GM19043 (cell line): ENCODE measurements around the gene ANP32A.
"Not testable (repeated sequence)": the region's sequence is repeated elsewhere in the genome, so short reads cannot be mapped to it uniquely, and the experiment has no call there.

Experiments used
- ATAC-seq: cut with Tn5 transposase; IDR thresholded peaks from one replicate; pipeline ENCODE4 v1.9.1; 2021; ENCODE audit warnings: low read depth; ENCODE audit not compliant: unreplicated experiment

ANP32A gene

GRCh38 chr15:68759982-68760579 lies 60.6 kb downstream of the ANP32A start:
- ATAC-seq: not testable (repeated sequence)

GRCh38 chr15:68755731-68756130 lies 65.0 kb downstream of the ANP32A start:
- no peak for ATAC-seq

- no peak for ATAC-seq
Measured at GRCh38 chr15:68751622-68752021, 69.1 kb downstream of the ANP32A start.

GRCh38 chr15:68749793-68750192 lies 70.9 kb downstream of the ANP32A start:
- no peak for ATAC-seq

- ATAC-seq: no peak
Measured at GRCh38 chr15:68749365-68749764, 71.3 kb downstream of the ANP32A start.

DNA sequence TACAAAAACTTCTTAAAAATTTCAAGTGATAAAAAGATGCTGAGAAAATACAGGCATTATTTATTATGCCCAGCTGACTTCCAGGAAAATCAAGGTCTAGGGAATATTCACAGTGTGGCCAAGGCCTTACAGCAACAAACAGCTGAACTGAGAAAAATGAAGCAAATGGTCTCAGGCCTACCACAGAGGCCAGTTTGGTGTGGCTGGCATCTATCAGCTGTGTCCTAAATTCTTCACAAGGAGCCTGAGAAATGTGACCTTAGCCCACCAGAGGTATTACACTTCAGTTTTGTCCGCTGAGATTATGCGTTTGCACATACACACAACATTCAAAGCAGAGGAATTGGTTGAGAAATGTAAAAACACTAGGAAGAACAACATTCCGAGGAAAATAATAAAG lies 77.4 kb downstream of the ANP32A start:
- ATAC-seq: no peak

DNA sequence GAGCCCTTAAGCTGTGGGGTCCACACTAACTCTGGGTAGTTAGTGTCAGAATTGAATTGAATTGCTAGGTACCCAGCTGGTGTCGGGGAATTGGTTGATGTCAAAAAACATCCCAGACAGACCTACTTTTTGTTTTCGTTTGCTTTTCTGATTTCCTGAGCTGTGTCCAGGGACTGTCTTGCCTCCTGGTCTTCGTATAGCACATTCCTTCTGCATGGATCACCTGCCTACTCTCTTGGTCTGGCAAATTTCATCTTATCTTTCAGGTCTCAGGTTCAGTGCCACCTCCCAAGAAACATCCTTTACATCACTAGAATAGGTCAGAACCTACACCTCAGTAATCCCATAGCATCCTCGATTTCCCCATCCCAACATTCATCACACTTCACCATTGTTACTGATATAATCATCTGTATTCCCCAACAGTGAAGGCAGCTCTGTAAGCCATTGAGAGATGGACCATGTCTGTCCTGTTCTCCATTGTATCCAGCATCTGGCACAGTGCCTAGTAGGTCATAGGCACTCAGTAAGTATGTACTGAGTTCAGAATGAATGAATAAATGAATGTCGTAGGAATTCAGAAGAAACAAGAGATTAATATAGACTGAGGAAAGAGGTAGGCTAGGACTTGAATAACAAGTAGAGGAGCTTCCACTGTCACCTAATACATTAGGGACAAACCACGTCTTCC lies 81.2 kb downstream of the ANP32A start:
- ATAC-seq: no peak

- no peak for ATAC-seq
Measured at GRCh38 chr15:68735610-68736009, 85.1 kb downstream of the ANP32A start.

GRCh38 chr15:68734881-68735280 lies 85.8 kb downstream of the ANP32A start:
- ATAC-seq: no peak

DNA sequence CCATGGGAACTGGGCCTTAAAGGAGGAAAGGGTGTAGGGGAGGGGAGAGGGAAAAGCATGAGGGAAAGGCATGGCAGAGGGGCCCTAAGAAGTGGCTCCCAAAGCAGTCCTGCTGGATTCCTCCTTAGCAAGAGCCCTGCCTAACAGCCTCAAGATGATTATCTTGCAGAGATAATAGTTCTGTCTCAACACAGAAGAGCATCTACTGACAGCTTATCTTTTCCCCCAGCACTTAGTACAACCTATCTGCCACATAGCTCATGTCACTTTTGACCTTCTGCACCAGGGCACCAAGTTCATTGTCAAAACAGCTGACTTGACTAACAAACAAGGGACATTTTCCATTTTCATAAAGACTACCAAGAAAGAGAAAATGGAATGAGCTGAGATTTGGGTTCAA lies 86.3 kb downstream of the ANP32A start:
- no peak for ATAC-seq

GRCh38 chr15:68733666-68734065 lies 87.0 kb downstream of the ANP32A start:
- no peak for ATAC-seq

GRCh38 chr15:68732451-68732850 lies 88.2 kb downstream of the ANP32A start:
- no peak for ATAC-seq

GRCh38 chr15:68730976-68731897 lies 89.5 kb downstream of the ANP32A start:
- ATAC-seq: no peak

GRCh38 chr15:68730471-68730919 lies 90.2 kb downstream of the ANP32A start:
- ATAC-seq: no peak

DNA sequence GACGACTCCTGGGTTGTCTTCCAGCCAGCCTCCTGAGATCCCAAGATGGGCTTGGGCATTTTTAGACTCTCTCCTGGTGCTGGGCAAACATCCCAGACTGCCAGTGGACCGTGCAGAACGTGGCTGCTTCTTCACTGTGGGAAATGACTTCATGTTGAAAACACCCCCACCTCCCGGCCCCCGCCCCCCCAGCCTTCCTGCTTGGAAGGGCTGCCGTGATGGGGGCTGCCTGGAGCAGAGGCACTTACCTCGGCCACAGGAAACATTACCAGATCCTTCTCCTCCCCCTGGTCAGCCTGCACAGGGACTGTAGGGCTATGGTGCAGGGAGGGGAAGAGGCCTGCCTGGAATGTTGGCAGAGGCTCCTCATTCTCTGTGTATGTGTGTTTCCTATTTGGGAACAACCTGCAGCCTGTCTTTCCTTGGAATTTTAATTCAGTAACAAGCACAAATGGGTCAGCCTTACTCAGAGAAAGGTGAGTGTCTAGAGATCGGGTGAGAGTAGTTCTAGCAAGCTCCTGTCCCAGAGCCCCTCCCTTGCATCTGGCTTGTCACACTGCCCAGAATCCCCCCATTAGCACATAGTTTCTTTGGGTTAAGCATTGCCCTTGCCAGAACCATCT lies 90.8 kb downstream of the ANP32A start:
- ATAC-seq: no peak
